Liver (tissue), 3 donors: Measurements from ENCODE around the gene RPLP2.

Experiments
- CTCF ChIP-seq: fragments of 150-350 bp; IDR thresholded peaks from 2 replicates; pipeline ENCODE4 v1.5.1; 2017; ENCODE audit warnings: improper control_type of control experiment, low read depth, low read length; ENCODE audit not compliant: missing input control
- RAD21 ChIP-seq, 2 donors: IDR thresholded peaks; 2 replicates each; pipeline ENCODE4 v1.6.1; 2016; ENCODE audit warnings: antibody characterized with exemption in 2 of 2, mild to moderate bottlenecking in 2 of 2
- ZBTB33 ChIP-seq: IDR thresholded peaks from 2 replicates; pipeline ENCODE4 v1.6.1; 2016; ENCODE audit warnings: antibody characterized with exemption
- donor health status: healthy.
- donor health status: healthy.

- no peak for TF ChIP-seq ZBTB33
- TF ChIP-seq CTCF, result no peak
- TF ChIP-seq RAD21 (IDR thresholded peaks at IDR 0.05), result no peak
Measured at GRCh38 chr11:824292-824880, 14.6 kb downstream of the RPLP2 start.
